ENCODE data around the gene CD2BP2.
"Not testable (repeated sequence)": the region's sequence is repeated elsewhere in the genome, so short reads cannot be mapped to it uniquely, and the experiment has no call there.

DNA sequence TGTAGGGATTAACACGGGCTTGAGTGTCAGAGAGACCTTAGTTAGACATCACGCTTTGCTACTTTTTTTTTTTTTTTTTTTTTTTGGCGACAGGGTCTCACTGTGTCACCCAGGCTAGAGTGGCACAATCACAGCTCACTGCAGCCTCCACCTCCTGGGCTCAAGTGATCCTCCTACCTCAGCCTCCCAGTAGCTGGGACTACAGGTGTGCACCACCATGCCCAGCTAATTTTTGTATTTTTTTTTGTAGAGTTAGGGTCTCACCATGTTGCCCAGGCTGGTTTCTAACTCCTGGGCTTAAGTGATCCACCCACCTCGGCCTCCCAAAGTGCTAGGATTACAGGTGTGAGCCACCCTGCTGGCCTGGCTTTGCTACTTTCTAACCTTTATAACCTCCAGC lies 41.5 kb upstream of the CD2BP2 start:
- not testable (repeated sequence) for TF ChIP-seq POLR2AphosphoS5, POLR2A (IDR thresholded peaks at IDR 0.05)
- TF ChIP-seq, protein P1, sequence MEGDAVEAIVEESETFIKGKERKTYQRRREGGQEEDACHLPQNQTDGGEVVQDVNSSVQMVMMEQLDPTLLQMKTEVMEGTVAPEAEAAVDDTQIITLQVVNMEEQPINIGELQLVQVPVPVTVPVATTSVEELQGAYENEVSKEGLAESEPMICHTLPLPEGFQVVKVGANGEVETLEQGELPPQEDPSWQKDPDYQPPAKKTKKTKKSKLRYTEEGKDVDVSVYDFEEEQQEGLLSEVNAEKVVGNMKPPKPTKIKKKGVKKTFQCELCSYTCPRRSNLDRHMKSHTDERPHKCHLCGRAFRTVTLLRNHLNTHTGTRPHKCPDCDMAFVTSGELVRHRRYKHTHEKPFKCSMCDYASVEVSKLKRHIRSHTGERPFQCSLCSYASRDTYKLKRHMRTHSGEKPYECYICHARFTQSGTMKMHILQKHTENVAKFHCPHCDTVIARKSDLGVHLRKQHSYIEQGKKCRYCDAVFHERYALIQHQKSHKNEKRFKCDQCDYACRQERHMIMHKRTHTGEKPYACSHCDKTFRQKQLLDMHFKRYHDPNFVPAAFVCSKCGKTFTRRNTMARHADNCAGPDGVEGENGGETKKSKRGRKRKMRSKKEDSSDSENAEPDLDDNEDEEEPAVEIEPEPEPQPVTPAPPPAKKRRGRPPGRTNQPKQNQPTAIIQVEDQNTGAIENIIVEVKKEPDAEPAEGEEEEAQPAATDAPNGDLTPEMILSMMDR (IDR thresholded peaks at IDR 0.05), result not testable (repeated sequence)
